Breast epithelium (tissue), 3 donors: Measurements from ENCODE around the gene FCGR2B.
"Not testable (repeated sequence)": the region's sequence is repeated elsewhere in the genome, so short reads cannot be mapped to it uniquely, and the experiment has no call there.

Experiments
- CTCF ChIP-seq, 3 donors: fragments of 450-650 bp; IDR thresholded peaks; one replicate each; pipeline ENCODE4 v1.5.1; 2016 to 2017; ENCODE audit warnings: antibody characterized with exemption in 3 of 3, mild to moderate bottlenecking in 3 of 3, moderate library complexity in 3 of 3
- POLR2A ChIP-seq: fragments of 450-650 bp; IDR thresholded peaks from one replicate; pipeline ENCODE4 v1.6.1; 2016; ENCODE audit warnings: antibody characterized with exemption, mild to moderate bottlenecking, moderate library complexity
- POLR2AphosphoS5 ChIP-seq, 3 donors: sonication (generic); formaldehyde crosslinking; IDR thresholded peaks; one replicate each; pipeline ENCODE4 v1.6.1; 2017; ENCODE audit warnings: antibody characterized with exemption in 3 of 3

- not testable (repeated sequence) for TF ChIP-seq CTCF (IDR thresholded peaks at IDR 0.05); POLR2A; POLR2AphosphoS5 (IDR thresholded peaks at IDR 0.05)
Measured at GRCh38 chr1:161663569-161663968, 626 bp downstream of the FCGR2B start.
